Activated T-cell treated with anti-CD3 and anti-CD28 coated beads for 4 hours (primary cell): ENCODE measurements around the gene CABP1.
"Not testable (repeated sequence)": the region's sequence is repeated elsewhere in the genome, so short reads cannot be mapped to it uniquely, and the experiment has no call there.

Experiments used
- DNase-seq: peaks from one replicate; pipeline ENCODE4 v3.0.0-alpha.2; 2020

Gene CABP1

GRCh38 chr12:120668091-120668867, 27.9 kb downstream of the CABP1 start:
- DNase-seq = no peak

- DNase-seq = no peak
Observed at GRCh38 chr12:120668868-120669840, 28.7 kb downstream of the CABP1 start.

GRCh38 chr12:120670237-120670636, 29.8 kb downstream of the CABP1 start:
- not testable (repeated sequence) for DNase-seq

GRCh38 chr12:120670667-120671066, 30.2 kb downstream of the CABP1 start:
- DNase-seq = no peak

- no peak for DNase-seq
Observed at GRCh38 chr12:120674097-120674636, 33.7 kb downstream of the CABP1 start.

- DNase-seq = no peak
Observed at GRCh38 chr12:120677765-120678473, 37.5 kb downstream of the CABP1 start.

GRCh38 chr12:120678572-120678971, 38.1 kb downstream of the CABP1 start:
- no peak for DNase-seq

DNA sequence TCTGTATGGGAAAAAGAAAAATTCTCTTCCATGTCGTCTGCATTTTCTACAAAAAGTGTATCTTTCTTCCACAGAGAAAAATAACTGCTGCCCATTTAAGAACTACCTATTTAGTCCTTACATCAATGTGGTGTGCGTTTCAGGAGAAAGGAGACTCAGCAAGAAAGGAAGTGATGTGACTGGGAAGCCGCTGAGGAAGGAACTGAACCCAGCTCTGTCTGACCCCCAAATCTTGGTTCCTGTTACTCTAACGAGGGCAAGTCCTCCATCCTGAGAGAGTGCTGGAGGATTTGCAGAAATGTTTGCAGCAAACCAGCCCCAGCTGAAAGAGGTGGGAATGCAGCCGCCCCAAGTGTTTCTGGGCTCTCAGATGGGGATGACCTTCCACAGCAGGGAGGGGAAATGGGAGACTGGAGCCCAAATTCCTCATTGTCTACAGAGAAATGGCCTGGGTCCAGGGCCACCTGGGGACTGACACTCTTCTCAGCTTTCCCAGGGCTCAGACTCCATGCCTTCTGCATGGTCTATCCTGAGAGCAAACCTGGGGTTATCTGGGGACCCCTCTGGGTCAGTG, 39.8 kb downstream of the CABP1 start:
- no peak for DNase-seq

- DNase-seq = no peak
Observed at GRCh38 chr12:120684523-120684932, 44.1 kb downstream of the CABP1 start.

DNA sequence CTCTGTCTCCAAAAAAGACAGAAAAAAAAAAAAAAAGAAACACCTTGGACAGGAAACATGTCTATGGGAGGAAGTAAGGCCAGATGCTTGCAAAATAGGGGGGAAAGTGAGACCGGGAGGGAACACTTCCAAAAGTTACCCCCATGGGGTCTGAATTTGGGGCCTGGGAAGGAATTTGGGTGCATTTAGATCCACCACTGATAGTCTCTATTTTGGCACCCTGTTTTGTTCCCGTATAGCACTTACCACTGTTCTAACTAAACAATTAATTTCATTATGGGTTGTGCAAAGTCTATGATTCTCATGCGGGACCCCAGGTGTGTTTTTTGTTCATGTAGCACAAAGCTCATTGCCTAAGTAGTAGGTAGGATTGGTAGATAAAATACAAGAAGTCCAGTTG, 45.1 kb downstream of the CABP1 start:
- no peak for DNase-seq

DNA sequence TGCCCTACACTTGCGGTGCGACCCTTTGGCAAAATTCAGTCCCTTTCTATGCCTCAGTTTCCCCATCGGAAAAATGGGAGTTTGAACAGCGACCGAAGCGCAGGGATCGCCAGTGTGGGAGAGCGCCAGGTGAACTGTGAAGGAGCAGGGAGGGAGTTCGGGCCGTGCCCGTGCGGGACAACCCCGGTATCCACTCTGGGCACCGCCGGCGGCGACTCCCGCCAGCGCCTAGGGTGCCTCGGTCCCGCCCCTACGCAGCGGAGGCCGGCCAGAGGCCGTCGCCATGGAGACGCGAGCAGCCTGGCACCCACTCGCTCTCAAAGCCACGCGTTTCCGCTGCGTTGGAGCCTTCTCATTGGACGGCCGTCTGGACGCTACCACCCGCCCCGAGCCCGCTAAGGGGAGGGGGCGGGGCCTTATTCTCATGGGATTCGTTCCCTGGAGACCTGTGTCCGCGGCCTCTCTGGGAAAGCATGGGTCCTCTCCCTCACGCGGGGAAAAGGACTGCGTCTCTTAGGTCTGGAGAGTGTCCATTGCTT, 45.8 kb downstream of the CABP1 start:
- DNase-seq = peak; percentile 91

DNA sequence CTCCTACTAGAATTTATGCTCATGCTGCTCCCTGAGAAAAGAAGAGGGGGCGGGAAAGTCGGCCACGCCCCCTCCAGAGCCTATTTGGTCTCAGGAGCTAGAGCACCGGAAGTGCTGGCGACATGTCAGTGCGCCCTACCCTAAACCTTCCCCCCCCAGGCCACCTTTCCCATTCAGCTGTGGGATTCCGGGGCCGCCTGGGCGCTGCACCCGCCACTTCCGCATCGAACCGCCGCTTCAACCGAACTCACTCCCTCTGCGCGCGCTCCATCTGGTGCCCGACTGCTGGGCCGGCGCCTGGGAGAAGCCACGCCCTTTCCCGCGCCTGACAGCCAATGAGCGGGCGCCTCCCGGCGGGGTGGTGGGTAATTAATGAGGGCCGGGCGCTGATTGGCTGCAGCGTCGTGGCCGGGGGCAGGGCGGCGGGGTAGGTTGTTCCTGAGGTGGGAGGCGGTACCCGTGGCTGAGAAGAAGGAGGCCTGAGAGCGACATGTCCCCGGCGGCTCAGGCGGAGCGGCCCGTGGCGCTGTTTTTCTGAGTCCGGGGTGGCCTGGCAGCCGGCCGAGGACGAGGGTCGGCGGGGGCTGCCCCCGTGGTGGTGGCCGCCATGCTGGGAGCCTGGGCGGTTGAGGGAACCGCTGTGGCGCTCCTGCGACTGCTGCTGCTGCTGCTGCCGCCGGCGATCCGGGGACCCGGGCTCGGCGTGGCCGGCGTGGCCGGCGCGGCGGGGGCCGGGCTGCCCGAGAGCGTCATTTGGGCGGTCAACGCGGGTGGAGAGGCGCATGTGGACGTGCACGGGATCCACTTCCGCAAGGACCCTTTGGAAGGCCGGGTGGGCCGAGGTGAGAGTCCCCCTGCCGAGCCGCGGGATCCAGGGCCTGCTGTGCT, 46.5 kb downstream of the CABP1 start, which contains the start of gene MLEC:
TSS of gene MLEC (plus strand) at position 460 of the 888 bp plus-strand sequence. CDS start at position 608, 148 bp downstream.
- DNase-seq = peak; percentile 98

DNA sequence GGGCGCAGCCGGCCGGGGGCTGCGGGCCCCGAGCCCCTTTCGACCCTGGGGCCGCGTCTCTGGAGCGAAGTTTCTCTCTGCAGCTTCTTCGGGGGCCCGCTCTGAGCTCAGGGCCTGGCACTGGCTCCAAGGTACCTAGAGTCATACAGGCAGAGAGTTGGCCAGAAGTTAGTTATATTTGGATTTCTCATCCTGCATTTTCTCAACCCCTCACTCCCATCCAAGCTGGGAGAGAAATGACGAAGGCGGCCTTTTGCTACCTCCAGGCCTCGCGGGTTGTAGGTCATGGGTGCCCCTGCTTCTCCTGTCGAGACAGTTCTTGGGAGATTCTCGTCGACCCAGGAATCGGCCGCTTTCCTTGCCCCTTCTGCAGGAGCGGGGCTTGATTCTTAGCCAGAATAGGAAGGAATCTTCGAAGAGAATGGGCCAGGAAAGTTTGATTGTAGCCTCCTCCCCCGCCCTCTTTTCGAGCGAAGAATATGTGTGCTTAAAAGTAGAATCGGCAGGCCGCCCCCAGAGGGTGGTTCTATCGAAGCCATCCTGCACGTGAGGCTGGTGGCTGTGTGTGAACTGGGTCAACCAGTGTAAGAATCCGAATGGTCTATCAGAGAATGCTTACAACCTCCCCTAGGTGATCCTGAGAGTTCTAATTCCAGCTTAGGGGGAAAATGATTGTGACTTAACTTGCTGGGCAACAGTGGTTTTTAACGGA, 47.3 kb downstream of the CABP1 start:
- DNase-seq = peak; percentile 43

- no peak for DNase-seq
Observed at GRCh38 chr12:120688527-120689071, 48.2 kb downstream of the CABP1 start.

GRCh38 chr12:120689397-120690082, 49.1 kb downstream of the CABP1 start:
- DNase-seq = no peak

DNA sequence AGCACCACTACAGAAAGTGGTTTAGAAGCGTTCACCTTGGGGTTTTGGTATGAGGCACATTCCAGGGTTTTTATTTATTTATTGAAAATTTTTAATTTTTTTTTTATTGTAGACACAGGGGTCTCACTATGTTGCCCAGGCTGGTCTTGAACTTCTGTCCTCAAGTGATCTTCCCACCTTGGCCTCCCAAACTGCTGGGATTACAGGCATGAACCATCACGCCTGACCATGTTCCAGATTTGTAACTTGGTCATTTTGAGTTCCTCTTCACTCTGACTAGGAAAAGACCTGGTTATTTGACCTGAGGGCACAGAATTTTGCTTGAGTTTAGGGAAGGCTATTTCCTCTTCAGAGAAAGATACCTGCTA, 49.6 kb downstream of the CABP1 start:
- no peak for DNase-seq

- no peak for DNase-seq
Observed at GRCh38 chr12:120690978-120691377, 50.6 kb downstream of the CABP1 start.

GRCh38 chr12:120692524-120693033, 52.2 kb downstream of the CABP1 start:
- no peak for DNase-seq

- DNase-seq = no peak
Observed at GRCh38 chr12:120693848-120694247, 53.4 kb downstream of the CABP1 start.
